ENCODE results near the gene ZNF19. TPM values are rescaled to one million over a fixed set of nuclear protein-coding genes. Genes with fewer than 3 reads are reported as not detected.

ZNF19 gene
- total RNA-seq, 1 experiment from 2014 or later: 4.7 TPM

DNA sequence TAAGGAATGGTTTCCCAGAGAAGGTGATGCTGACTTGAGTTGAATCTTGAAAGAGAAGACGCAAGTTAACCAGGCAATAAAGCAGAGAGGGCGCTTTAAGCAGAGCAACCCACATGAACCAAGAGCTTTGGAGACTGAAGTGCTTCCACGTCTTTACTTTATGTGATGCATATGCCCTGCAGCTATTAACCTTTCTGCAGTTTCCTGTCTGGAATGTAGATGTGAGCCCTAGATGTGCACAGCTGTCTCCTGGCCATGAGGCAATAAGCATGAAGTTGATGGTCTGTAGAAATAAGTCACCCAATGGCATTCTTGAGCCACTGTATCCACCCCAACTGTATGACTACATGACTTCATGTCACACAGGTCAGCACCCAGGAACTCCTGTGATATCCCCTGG, 31.4 kb upstream of the ZNF19 start:
- WGBS (ENCODE audit: extremely low coverage, insufficient read length, low lambda C conversion rate): no CpG with 5 or more reads among the region's 3 CpGs
- Mint-ChIP-seq H3K4me3 (no peak overlapping the region), H3K27ac (no peak overlapping the region), H3K27me3 (ENCODE audit: low read depth) (no peaks in the 10 kb centered on the region; the same call in 1 of the 2 replicates), H3K9me3 (no peaks in the 10 kb centered on the region), H3K36me3 (ENCODE audit: insufficient read depth in 1 of 3, low read depth in 3 of 3) (no peaks in the 10 kb centered on the region), H3K4me1 (peaks cover 14 to 17% of the 10 kb centered on the region in 2 experiments)
- H3T11ph ChIP-seq (ENCODE audit: low read length): no peak overlapping the region
- H2BK12ac ChIP-seq (ENCODE audit: insufficient read length, low read depth, low read length): no peak overlapping the region
- peaks cover 2% of the 10 kb centered on the region for H3K23me2 ChIP-seq (ENCODE audit: insufficient read length, low read depth, low read length, poor library complexity, severe bottlenecking)
- TF ChIP-seq, protein P1, sequence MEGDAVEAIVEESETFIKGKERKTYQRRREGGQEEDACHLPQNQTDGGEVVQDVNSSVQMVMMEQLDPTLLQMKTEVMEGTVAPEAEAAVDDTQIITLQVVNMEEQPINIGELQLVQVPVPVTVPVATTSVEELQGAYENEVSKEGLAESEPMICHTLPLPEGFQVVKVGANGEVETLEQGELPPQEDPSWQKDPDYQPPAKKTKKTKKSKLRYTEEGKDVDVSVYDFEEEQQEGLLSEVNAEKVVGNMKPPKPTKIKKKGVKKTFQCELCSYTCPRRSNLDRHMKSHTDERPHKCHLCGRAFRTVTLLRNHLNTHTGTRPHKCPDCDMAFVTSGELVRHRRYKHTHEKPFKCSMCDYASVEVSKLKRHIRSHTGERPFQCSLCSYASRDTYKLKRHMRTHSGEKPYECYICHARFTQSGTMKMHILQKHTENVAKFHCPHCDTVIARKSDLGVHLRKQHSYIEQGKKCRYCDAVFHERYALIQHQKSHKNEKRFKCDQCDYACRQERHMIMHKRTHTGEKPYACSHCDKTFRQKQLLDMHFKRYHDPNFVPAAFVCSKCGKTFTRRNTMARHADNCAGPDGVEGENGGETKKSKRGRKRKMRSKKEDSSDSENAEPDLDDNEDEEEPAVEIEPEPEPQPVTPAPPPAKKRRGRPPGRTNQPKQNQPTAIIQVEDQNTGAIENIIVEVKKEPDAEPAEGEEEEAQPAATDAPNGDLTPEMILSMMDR (conservative IDR thresholded peaks at IDR 0.05): no peak
- H2BK120ac ChIP-seq (ENCODE audit: low read depth, low read length, poor library complexity, severe bottlenecking): no peak overlapping the region
- H4K91ac ChIP-seq (ENCODE audit: insufficient read length, low read depth, low read length): no peak overlapping the region
- no peak overlapping the region for H3K56ac ChIP-seq (ENCODE audit: insufficient read length, low read depth, low read length)
- no peaks in the 10 kb centered on the region for H4K20me1 ChIP-seq (ENCODE audit: control insufficient read depth, insufficient read depth, insufficient read length)
- no peak overlapping the region for H3K18ac ChIP-seq (ENCODE audit: insufficient read length, low read depth, low read length)
- no peaks in the 10 kb centered on the region for H3K27me3 ChIP-seq (ENCODE audit: insufficient read depth, low read length)
- H2BK5ac ChIP-seq (ENCODE audit: insufficient read length, low read length): no peak overlapping the region
- no peak overlapping the region for H3K27ac ChIP-seq (ENCODE audit: insufficient read length, low read depth, low read length)
- no peak overlapping the region for H2AFZ ChIP-seq (ENCODE audit: low read length)
- no peak overlapping the region for H3K23ac ChIP-seq (ENCODE audit: insufficient read length, low read depth, low read length)
- H3K4ac ChIP-seq (ENCODE audit: low read depth, low read length): no peak overlapping the region
- no peak overlapping the region for H2BK15ac ChIP-seq (ENCODE audit: low read depth, low read length)
- no peak overlapping the region for H3K9ac ChIP-seq (ENCODE audit: extremely low read depth, insufficient read length, low read length)
- H3K9me3 ChIP-seq (ENCODE audit: control insufficient read depth, low read depth, low read length): no peaks in the 10 kb centered on the region
- peaks cover 2% of the 10 kb centered on the region; the same call in 1 of the 2 replicates for H3K4me1 ChIP-seq (ENCODE audit: insufficient read depth, low read length)
- no peaks in the 10 kb centered on the region for H3K79me1 ChIP-seq (ENCODE audit: insufficient read depth, low read depth, low read length, poor library complexity, severe bottlenecking)
- H3K4me2 ChIP-seq (ENCODE audit: insufficient read depth, insufficient read length, low read length): no peak overlapping the region
- no peaks in the 10 kb centered on the region for H3K79me2 ChIP-seq (ENCODE audit: insufficient read depth, low read length)
- no peak overlapping the region for H2BK20ac ChIP-seq (ENCODE audit: low read depth, low read length, poor library complexity, severe bottlenecking)
- no peak overlapping the region for H3K14ac ChIP-seq (ENCODE audit: insufficient read depth, low read length)
- no peak overlapping the region for H4K5ac ChIP-seq (ENCODE audit: insufficient read length, low read depth, low read length)
- no peak for DNase-seq
- no peak overlapping the region for H4K8ac ChIP-seq (replicated peaks; ENCODE audit: insufficient read length, low read depth, low read length)
- H2AK5ac ChIP-seq (ENCODE audit: insufficient read length, low read length): no peak overlapping the region

Measured in H9 (cell line).